Duodenal mucosa (tissue), 2 donors: ENCODE measurements around the gene MAGEE1.

Source experiments
- H3K27ac ChIP-seq: one replicate; pipeline ENCODE4 v1.7.0; 2013; ENCODE audit warnings: low read depth, low read length
- H3K27me3 ChIP-seq, 2 donors: one replicate each; pipeline ENCODE4 v1.7.0; 2013; ENCODE audit warnings: low read length in 2 of 2, control low read depth in 1 of 2; ENCODE audit not compliant: insufficient read depth in 2 of 2, control insufficient read depth in 1 of 2
- H3K36me3 ChIP-seq, 2 donors: one replicate each; pipeline ENCODE4 v1.7.0; 2013; ENCODE audit warnings: low read length in 2 of 2, control low read depth in 1 of 2; ENCODE audit not compliant: insufficient read depth in 2 of 2, control insufficient read depth in 1 of 2
- H3K4me1 ChIP-seq, 2 donors: one replicate each; pipeline ENCODE4 v1.7.0; 2013; ENCODE audit warnings: low read length in 2 of 2, control low read depth in 1 of 2; ENCODE audit not compliant: insufficient read depth in 2 of 2, control insufficient read depth in 1 of 2
- H3K4me3 ChIP-seq, 2 donors: one replicate each; pipeline ENCODE4 v1.7.0; 2013; ENCODE audit warnings: low read length in 2 of 2, low read depth in 1 of 2
- H3K9ac ChIP-seq, 2 donors: one replicate each; pipeline ENCODE4 v1.7.0; 2013; ENCODE audit warnings: low read length in 2 of 2, low read depth in 1 of 2
- H3K9me3 ChIP-seq, 2 donors: one replicate each; pipeline ENCODE4 v1.7.0; 2013; ENCODE audit warnings: low read length in 2 of 2, control low read depth in 1 of 2; ENCODE audit not compliant: control insufficient read depth in 1 of 2

MAGEE1 gene

DNA sequence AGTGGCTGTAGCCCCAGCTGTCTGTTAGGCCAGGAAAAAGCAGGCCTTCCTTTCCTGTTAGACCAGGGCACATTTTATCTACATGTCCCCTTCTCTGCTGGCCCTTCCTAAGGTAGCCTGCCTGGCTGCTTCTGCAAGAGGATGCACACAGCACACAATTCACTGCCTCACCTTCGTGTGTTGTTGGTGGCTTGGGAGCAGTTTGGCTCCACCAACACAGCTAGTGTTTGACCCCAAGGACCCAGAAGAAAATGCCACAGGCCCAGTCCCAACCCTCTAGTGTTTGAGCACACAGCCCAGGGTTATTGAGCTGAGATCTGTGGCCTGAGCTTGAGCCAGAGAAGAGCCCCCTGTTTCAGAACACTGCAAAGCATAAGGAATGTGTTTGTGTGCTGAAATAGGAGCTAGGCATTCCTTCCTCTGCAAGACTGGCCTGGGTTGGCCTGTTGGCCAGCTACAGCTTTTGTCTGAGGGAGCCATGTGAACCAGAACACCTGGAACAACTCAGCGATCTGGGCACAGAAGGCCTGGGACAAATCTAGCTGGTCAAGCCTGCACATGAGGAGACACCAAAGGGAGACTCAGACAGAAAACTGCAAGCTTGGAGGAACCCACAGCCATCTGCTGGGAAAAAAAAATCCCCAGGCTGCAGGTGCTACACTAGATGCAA, 26.4 kb downstream of the MAGEE1 start:
- Histone ChIP-seq H3K9me3 (no peaks in the 10 kb centered on the region), H3K4me3 (no peak overlapping the region), H3K27ac (no peak overlapping the region), H3K36me3 (no peaks in the 10 kb centered on the region), H3K4me1 (no peaks in the 10 kb centered on the region), H3K9ac (no peak overlapping the region), H3K27me3 (no peaks in the 10 kb centered on the region)

DNA sequence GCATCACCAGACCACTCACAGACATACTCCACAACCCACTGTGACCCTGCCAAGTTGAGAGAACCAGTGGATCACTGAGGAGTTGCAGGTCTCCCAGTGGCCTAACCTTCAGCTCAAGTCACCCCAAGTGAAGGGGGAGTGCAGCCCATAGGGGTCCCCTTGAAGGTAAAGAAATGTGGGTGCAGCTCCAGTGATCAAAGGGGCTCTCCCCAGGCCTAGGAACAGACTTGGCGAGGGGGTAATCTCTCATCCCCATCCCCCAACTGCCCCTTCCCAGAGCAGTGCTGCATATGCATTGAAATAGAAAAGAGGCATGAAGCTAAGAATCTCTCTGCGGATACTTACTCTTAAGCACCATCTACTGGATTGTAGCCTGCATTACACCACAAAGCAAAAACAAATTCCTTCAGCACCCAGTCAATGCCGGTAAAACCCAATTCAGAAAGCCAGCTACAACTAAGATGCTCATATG, 27.0 kb downstream of the MAGEE1 start:
- H3K27ac ChIP-seq: no peak overlapping the region
- H3K27me3 ChIP-seq: no peaks in the 10 kb centered on the region
- no peaks in the 10 kb centered on the region for H3K4me1 ChIP-seq
- no peak overlapping the region for H3K4me3 ChIP-seq
- H3K36me3 ChIP-seq: no peaks in the 10 kb centered on the region
- H3K9ac ChIP-seq: no peak overlapping the region
- H3K9me3 ChIP-seq: no peaks in the 10 kb centered on the region

DNA sequence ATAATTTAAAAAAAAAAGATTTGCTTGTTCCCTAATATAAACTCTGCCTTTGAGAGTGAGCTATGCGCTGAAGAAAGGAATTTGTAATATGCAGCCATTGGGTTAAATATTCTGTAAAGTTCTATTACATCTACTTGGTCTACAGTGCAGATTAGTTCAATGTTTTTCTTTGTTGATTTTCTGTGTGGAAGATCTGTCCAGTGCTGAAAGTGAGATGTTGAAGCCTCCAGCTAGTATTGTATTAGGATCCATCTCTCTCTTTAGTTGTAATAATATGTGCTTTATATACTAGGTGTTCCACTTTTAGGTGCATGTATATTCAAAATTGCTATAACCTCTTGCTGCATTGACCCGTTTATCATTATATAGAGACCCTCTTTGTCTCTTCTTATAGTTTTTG, 49.8 kb downstream of the MAGEE1 start:
- no peaks in the 10 kb centered on the region for H3K4me1 ChIP-seq
- H3K36me3 ChIP-seq: no peaks in the 10 kb centered on the region
- no peak overlapping the region for H3K27ac ChIP-seq
- no peak overlapping the region for H3K4me3 ChIP-seq
- H3K27me3 ChIP-seq: no peaks in the 10 kb centered on the region
- no peaks in the 10 kb centered on the region for H3K9me3 ChIP-seq
- H3K9ac ChIP-seq: no peak overlapping the region
